BJ (cell line): ENCODE results near the gene JUNB. TPM values are rescaled to one million over a fixed set of nuclear protein-coding genes. Genes with fewer than 3 reads are reported as not detected.

ENCODE experiments used
- CTCF ChIA-PET: fragments of 350-600 bp; formaldehyde crosslinking; extraction: SDS; loops from one replicate; lab custom pipeline; 2021; ENCODE audit warnings: antibody characterized with exemption, inconsistent platforms; lab: Yijun Ruan, JAX
- POLR2A ChIA-PET: fragments of 300-600 bp; sonication (Branson Sonifier 250); formaldehyde crosslinking; extraction: SDS; loops from one replicate; lab custom pipeline; 2021; ENCODE audit warnings: antibody characterized with exemption; lab: Charles Lee
- DNase-seq: peaks from one replicate; pipeline ENCODE4 v3.0.0-alpha.2; 2011; ENCODE audit warnings: low read depth
- H3K27me3 ChIP-seq: 2 replicates; pipeline ENCODE4 v1.6.0; 2011; ENCODE audit warnings: low read length; ENCODE audit not compliant: control insufficient read depth, insufficient read depth
- H3K36me3 ChIP-seq: 2 replicates; pipeline ENCODE4 v1.5.1; 2011; ENCODE audit warnings: low read length; ENCODE audit not compliant: control insufficient read depth, insufficient read depth
- H3K4me3 ChIP-seq: 2 replicates; pipeline ENCODE4 v1.5.1; 2011; ENCODE audit warnings: low read depth, mild to moderate bottlenecking, control low read depth, low read length
- polyA plus RNA-seq: library from polyadenylated mRNA; depleted of rRNA; stranded (reverse); fragments of >200 nt; gene quantifications from 2 replicates; pipeline ENCODE4 v1.2.3, GENCODE V29; 2011
- TF ChIP-seq, protein P1 (sequence below): IDR thresholded peaks from 2 replicates; pipeline ENCODE4 v1.5.1; 2011; ENCODE audit warnings: low read depth, mild to moderate bottlenecking, control low read depth, inconsistent platforms, low read length, moderate library complexity; ENCODE audit not compliant: insufficient read depth

JUNB gene
- polyA plus RNA-seq, 1 experiment: 49.4 TPM

DNA sequence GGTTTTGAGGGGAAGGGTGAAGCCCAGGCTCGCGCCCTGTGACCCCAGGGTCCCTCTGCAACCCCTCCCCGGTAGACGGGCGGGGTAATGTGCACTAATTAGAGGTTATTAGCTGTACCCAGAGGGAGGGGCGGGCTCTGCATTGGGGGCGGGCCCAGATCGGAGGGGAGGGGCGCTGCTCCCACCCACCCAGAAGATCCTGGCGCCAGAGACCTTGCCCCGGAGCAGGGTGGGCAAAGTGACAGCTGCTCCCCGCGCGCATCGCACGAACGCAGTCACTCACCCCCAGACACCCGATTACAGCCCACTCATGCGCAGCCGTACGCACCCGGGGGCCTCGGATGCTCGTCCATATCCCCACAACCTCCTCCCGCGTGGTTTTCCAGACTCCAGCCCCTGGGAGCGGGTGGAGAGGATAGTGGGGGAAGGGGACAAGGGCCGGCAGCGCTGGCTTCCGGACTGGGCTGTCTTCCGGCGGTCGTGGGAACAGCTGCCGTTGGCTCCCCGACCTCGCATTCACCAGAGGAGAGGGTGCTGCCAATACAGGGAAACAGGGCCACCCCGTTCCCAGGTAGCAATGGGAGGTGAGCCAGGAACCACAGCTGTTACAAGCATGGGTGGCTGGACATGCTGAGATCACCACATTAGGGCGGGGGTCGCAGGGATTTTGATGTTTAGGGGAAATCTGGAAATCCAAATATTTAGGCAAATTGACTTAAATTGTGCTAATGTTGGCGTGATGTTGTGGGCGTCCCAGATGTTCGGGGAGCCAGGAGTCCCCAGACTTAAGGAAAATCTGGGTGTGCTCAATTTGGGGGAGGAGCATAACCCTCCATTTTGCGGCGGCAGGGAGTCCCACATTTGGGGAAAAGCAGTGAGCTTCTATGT lies 13.0 kb upstream of the JUNB start:
- Histone ChIP-seq H3K27me3 (no peaks in the 10 kb centered on the region), H3K4me3 (peak overlapping the region; percentile 65), H3K36me3 (no peaks in the 10 kb centered on the region)
- TF ChIP-seq, protein P1, sequence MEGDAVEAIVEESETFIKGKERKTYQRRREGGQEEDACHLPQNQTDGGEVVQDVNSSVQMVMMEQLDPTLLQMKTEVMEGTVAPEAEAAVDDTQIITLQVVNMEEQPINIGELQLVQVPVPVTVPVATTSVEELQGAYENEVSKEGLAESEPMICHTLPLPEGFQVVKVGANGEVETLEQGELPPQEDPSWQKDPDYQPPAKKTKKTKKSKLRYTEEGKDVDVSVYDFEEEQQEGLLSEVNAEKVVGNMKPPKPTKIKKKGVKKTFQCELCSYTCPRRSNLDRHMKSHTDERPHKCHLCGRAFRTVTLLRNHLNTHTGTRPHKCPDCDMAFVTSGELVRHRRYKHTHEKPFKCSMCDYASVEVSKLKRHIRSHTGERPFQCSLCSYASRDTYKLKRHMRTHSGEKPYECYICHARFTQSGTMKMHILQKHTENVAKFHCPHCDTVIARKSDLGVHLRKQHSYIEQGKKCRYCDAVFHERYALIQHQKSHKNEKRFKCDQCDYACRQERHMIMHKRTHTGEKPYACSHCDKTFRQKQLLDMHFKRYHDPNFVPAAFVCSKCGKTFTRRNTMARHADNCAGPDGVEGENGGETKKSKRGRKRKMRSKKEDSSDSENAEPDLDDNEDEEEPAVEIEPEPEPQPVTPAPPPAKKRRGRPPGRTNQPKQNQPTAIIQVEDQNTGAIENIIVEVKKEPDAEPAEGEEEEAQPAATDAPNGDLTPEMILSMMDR: no peak
- ChIA-PET CTCF (interaction anchor here (1.0 to 28.6 kb wide), 10 partner anchors 10 to 186 kb away, joined by 3 to 874 read pairs (median 18); partner anchors contain the start of genes JUNB, PRDX2, RNASEH2A and RTBDN), POLR2A (interaction anchor here (0.6 to 2.8 kb wide), 3 partner anchors 10 to 113 kb away, joined by 3 to 16 read pairs (median 4); partner anchors contain the start of genes GCDH and JUNB)
- no peak for DNase-seq

DNA sequence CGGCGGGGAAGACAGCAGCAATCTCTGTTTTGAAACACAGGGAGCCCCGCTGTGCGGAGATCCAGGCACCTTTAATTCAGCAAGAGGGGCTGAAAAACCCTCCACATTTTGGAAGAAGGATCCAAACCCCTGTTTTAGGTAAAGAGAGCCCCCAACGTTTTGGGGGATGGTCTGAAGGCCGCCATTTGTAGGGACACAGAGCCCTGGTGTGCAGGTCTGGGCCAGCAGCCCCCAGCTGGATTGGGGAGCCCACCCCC lies 12.5 kb upstream of the JUNB start:
- Histone ChIP-seq H3K4me3 (peak overlapping the region; percentile 65), H3K36me3 (no peaks in the 10 kb centered on the region), H3K27me3 (no peaks in the 10 kb centered on the region)
- no peak for DNase-seq
- TF ChIP-seq, protein P1: no peak
- CTCF ChIA-PET: interaction anchor here (1.0 to 28.6 kb wide), 7 partner anchors 9 to 69 kb away, joined by 4 to 874 read pairs (median 28); partner anchors contain the start of genes JUNB, PRDX2, RNASEH2A and THSD8
- POLR2A ChIA-PET: interaction anchor here (0.6 to 2.8 kb wide), 3 partner anchors 9 to 112 kb away, joined by 3 to 16 read pairs (median 4); partner anchors contain the start of genes GCDH and JUNB

DNA sequence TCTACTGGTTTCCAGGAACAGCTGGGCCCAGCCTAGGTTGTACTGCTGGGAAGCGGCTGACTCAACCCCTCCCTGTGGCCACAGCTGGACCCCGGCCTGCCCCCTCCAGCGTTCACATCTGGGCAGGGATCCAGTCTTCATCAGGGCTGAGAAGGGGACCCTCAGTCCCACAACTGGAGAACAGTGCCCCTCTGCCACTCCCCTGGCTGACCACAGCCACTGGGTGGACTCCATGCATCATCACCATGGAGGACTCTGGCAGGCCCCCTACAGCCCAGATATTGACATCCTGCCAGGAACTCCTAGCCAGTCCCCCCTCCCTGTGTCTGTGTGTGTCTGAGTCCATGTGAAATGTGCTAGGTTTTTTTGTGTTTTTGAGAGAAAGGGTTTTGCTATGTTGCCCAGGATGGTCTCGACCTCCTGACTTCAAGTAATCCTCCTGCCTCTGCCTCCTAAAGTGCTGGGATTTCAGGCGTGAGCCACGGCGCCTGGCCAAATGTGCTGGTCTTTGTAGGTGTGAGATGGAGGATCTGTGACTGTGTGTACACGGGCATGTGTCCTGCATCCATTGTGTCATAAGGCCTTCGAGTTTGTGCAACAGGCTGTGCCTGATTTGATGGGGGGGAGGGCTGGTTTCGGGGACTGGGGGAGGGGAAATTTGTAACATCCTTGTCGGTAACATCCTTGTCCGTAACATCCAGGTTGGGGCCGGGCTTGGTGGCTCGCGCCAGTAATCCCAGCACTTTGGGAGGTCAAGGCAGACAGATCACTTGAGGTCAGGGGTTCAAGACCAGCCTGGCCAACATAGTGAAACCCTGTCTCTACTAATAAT lies 11.9 kb upstream of the JUNB start:
- H3K27me3 ChIP-seq: no peaks in the 10 kb centered on the region
- H3K36me3 ChIP-seq: no peaks in the 10 kb centered on the region
- peak overlapping the region; percentile 65 for H3K4me3 ChIP-seq
- TF ChIP-seq, protein P1: no peak
- ChIA-PET CTCF (interaction anchor here (2.2 to 28.6 kb wide), 6 partner anchors 9 to 68 kb away, joined by 11 to 874 read pairs (median 30); partner anchors contain the start of genes JUNB, PRDX2, RNASEH2A and THSD8), POLR2A (interaction anchor here (0.6 to 2.8 kb wide), 3 partner anchors 9 to 112 kb away, joined by 3 to 16 read pairs (median 4); partner anchors contain the start of genes GCDH and JUNB)
- DNase-seq: no peak

DNA sequence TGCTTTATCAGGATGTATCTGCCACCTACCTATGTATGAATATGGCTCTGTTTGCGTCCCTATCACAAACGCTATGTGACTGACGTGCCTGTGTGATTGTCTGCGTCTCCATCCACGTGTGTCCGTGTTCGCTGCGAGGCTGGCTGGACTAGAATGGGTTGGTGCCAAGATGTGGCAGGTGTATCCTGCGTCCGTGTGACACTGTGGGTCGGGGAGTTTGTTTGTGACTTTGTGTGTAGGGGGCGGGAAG lies 9.2 kb upstream of the JUNB start:
- ChIA-PET CTCF (interaction anchor here (1.2 to 1.8 kb wide), 5 partner anchors 10 to 17 kb away, joined by 4 to 12 read pairs (median 4); no protein-coding TSS in a partner anchor), POLR2A (interaction anchor here (1.2 kb wide), 2 partner anchors 9 to 11 kb away, joined by 6 to 8 read pairs; partner anchors contain the start of gene JUNB)

More for the DNA sequence above, 9.2 kb upstream of the JUNB start:
- TF ChIP-seq, protein P1: no peak
- DNase-seq: no peak
- Histone ChIP-seq H3K27me3 (no peaks in the 10 kb centered on the region), H3K36me3 (no peaks in the 10 kb centered on the region), H3K4me3 (peak overlapping the region; percentile 48)
